H9 (cell line): ENCODE data around the gene INTS4. TPM values are rescaled to one million over a fixed set of nuclear protein-coding genes. Genes with fewer than 3 reads are reported as not detected.

Source experiments
- DNase-seq: peaks from one replicate; pipeline ENCODE4 v3.0.0-alpha.2; 2017
- H2AFZ ChIP-seq: one replicate; pipeline ENCODE4 v1.6.1; 2013; ENCODE audit warnings: mild to moderate bottlenecking, low read length, control low read depth, moderate library complexity
- H2AK5ac ChIP-seq: 2 replicates; pipeline ENCODE4 v1.6.1; 2013; ENCODE audit warnings: low read length, control low read depth, mixed read lengths; ENCODE audit not compliant: insufficient read length
- H2BK120ac ChIP-seq: one replicate; pipeline ENCODE4 v1.6.1; 2013; ENCODE audit warnings: low read depth, mild to moderate bottlenecking, low read length, control low read depth, inconsistent platforms; ENCODE audit not compliant: poor library complexity, severe bottlenecking
- H2BK12ac ChIP-seq: 2 replicates; pipeline ENCODE4 v1.6.1; 2013; ENCODE audit warnings: low read length, control low read depth, mixed read lengths, low read depth; ENCODE audit not compliant: insufficient read length
- H2BK15ac ChIP-seq: 2 replicates; pipeline ENCODE4 v1.6.1; 2013; ENCODE audit warnings: low read depth, low read length, control low read depth
- H2BK20ac ChIP-seq: one replicate; pipeline ENCODE4 v1.6.1; 2013; ENCODE audit warnings: low read depth, mild to moderate bottlenecking, low read length, control low read depth, inconsistent platforms; ENCODE audit not compliant: poor library complexity, severe bottlenecking
- H2BK5ac ChIP-seq: 2 replicates; pipeline ENCODE4 v1.6.1; 2013; ENCODE audit warnings: low read length, control low read depth, mixed read lengths; ENCODE audit not compliant: insufficient read length
- H3K14ac ChIP-seq: 2 replicates; pipeline ENCODE4 v1.6.1; 2013; ENCODE audit warnings: low read length, control low read depth; ENCODE audit not compliant: insufficient read depth
- H3K18ac ChIP-seq: 2 replicates; pipeline ENCODE4 v1.6.1; 2013; ENCODE audit warnings: low read depth, mild to moderate bottlenecking, mixed read lengths, low read length, control low read depth; ENCODE audit not compliant: insufficient read length
- H3K23ac ChIP-seq: 2 replicates; pipeline ENCODE4 v1.6.1; 2013; ENCODE audit warnings: low read length, control low read depth, mixed read lengths, low read depth; ENCODE audit not compliant: insufficient read length
- H3K23me2 ChIP-seq: 2 replicates; pipeline ENCODE4 v1.6.1; 2013; ENCODE audit warnings: low read depth, mild to moderate bottlenecking, mixed read lengths, low read length, control low read depth; ENCODE audit not compliant: insufficient read length, poor library complexity, severe bottlenecking
- H3K27ac ChIP-seq: 2 replicates; pipeline ENCODE4 v1.5.1; 2013; ENCODE audit warnings: low read length, control low read depth, mixed read lengths, low read depth; ENCODE audit not compliant: insufficient read length
- H3K27me3 ChIP-seq: 2 replicates; pipeline ENCODE4 v1.6.1; 2013; ENCODE audit warnings: low read length, control low read depth, inconsistent platforms; ENCODE audit not compliant: insufficient read depth
- H3K4ac ChIP-seq: 2 replicates; pipeline ENCODE4 v1.6.1; 2013; ENCODE audit warnings: low read depth, mild to moderate bottlenecking, control low read depth, inconsistent platforms, low read length, moderate library complexity
- H3K4me1 ChIP-seq: 2 replicates; pipeline ENCODE4 v1.6.1; 2013; ENCODE audit warnings: low read length, control low read depth, inconsistent platforms; ENCODE audit not compliant: insufficient read depth
- H3K4me2 ChIP-seq: 2 replicates; pipeline ENCODE4 v1.6.1; 2013; ENCODE audit warnings: low read length, control low read depth, mixed read lengths; ENCODE audit not compliant: insufficient read length, insufficient read depth
- H3K56ac ChIP-seq: 2 replicates; pipeline ENCODE4 v1.6.1; 2013; ENCODE audit warnings: low read depth, mild to moderate bottlenecking, mixed read lengths, low read length, control low read depth; ENCODE audit not compliant: insufficient read length
- H3K79me1 ChIP-seq: 2 replicates; pipeline ENCODE4 v1.6.1; 2013; ENCODE audit warnings: low read depth, mild to moderate bottlenecking, moderate library complexity, low read length, control low read depth, inconsistent platforms; ENCODE audit not compliant: insufficient read depth, poor library complexity, severe bottlenecking
- H3K79me2 ChIP-seq: 2 replicates; pipeline ENCODE4 v1.6.1; 2013; ENCODE audit warnings: low read length, control low read depth, inconsistent platforms; ENCODE audit not compliant: insufficient read depth
- H3K9ac ChIP-seq: 2 replicates; pipeline ENCODE4 v1.6.1; 2013; ENCODE audit warnings: low read length, control low read depth, mixed read lengths; ENCODE audit not compliant: insufficient read length; ENCODE audit errors: extremely low read depth
- H3K9me3 ChIP-seq: one replicate; pipeline ENCODE4 v1.6.1; 2013; ENCODE audit warnings: low read depth, low read length, inconsistent platforms; ENCODE audit not compliant: control insufficient read depth
- H3T11ph ChIP-seq: one replicate; pipeline ENCODE4 v1.6.1; 2013; ENCODE audit warnings: mild to moderate bottlenecking, low read length, control low read depth, inconsistent platforms
- H4K20me1 ChIP-seq: one replicate; pipeline ENCODE4 v1.6.1; 2013; ENCODE audit not compliant: control insufficient read depth, insufficient read length, insufficient read depth
- H4K5ac ChIP-seq: 2 replicates; pipeline ENCODE4 v1.6.1; 2013; ENCODE audit warnings: low read depth, mild to moderate bottlenecking, mixed read lengths, low read length, control low read depth; ENCODE audit not compliant: insufficient read length
- H4K8ac ChIP-seq: replicated peaks from 2 replicates; pipeline ENCODE4 v1.6.1; 2013; ENCODE audit warnings: low read length, control low read depth, mixed read lengths, low read depth; ENCODE audit not compliant: insufficient read length
- H4K91ac ChIP-seq: 2 replicates; pipeline ENCODE4 v1.6.1; 2013; ENCODE audit warnings: low read depth, mild to moderate bottlenecking, moderate library complexity, mixed read lengths, low read length, control low read depth; ENCODE audit not compliant: insufficient read length
- H3K27ac Mint-ChIP-seq, 3 experiments: 2 replicates in 2 of 3; 3 replicates in 1 of 3; pipeline ENCODE4 v1.8.0; 2020 to 2021; ENCODE audit warnings: mixed read lengths in 3 of 3, mild to moderate bottlenecking in 1 of 3, moderate library complexity in 1 of 3
- H3K27me3 Mint-ChIP-seq: 2 replicates; pipeline ENCODE4 v1.8.0; 2021; ENCODE audit warnings: low read depth, mild to moderate bottlenecking, moderate library complexity, mixed read lengths
- H3K36me3 Mint-ChIP-seq, 3 experiments: 2 replicates in 2 of 3; 3 replicates in 1 of 3; pipeline ENCODE4 v1.8.0; 2020 to 2021; ENCODE audit warnings: low read depth in 3 of 3, mixed read lengths in 3 of 3; ENCODE audit not compliant: insufficient read depth in 1 of 3
- H3K4me1 Mint-ChIP-seq, 2 experiments: 2 replicates each; pipeline ENCODE4 v1.8.0; 2020; ENCODE audit warnings: mixed read lengths in 2 of 2
- H3K4me3 Mint-ChIP-seq, 2 experiments: 2 replicates in 1 of 2; 3 replicates in 1 of 2; pipeline ENCODE4 v1.8.0; 2020 to 2021; ENCODE audit warnings: mild to moderate bottlenecking in 2 of 2, mixed read lengths in 2 of 2, moderate library complexity in 1 of 2
- H3K9me3 Mint-ChIP-seq, 2 experiments: 2 replicates in 1 of 2; 3 replicates in 1 of 2; pipeline ENCODE4 v1.8.0; 2020; ENCODE audit warnings: mild to moderate bottlenecking in 2 of 2, mixed read lengths in 2 of 2, moderate library complexity in 1 of 2
- CTCF ChIP-seq: fragments of 200-600 bp; sonication (generic); conservative IDR thresholded peaks from 3 replicates; pipeline ENCODE4 v1.8.0; 2021; ENCODE audit warnings: antibody characterized with exemption, mild to moderate bottlenecking
- WGBS: extraction: QIAGEN DNeasy Blood & Tissue Kit; methylation state at CpG from one replicate; pipeline ENCODE4 v1.1.7; 2013; ENCODE audit warnings: missing lambda C conversion rate, low lambda C conversion rate, mixed read lengths; ENCODE audit not compliant: insufficient read length; ENCODE audit errors: extremely low coverage; 5-methylcytosine and 5-hydroxymethylcytosine counted together
- total RNA-seq: library from RNA; stranded (reverse); gene quantifications from 2 replicates; pipeline ENCODE4 v1.2.1, GENCODE V29; 2021

INTS4 gene
- total RNA-seq, 1 experiment from 2014 or later: 38.6 TPM

- Histone ChIP-seq H3K27me3 (no peaks in the 10 kb centered on the region), H3K56ac (no peak overlapping the region), H2BK20ac (no peak overlapping the region), H4K91ac (no peak overlapping the region), H2BK5ac (no peak overlapping the region), H3K4me2 (no peak overlapping the region), H3K23me2 (no peaks in the 10 kb centered on the region), H4K8ac (no peak overlapping the region), H2BK15ac (no peak overlapping the region), H2AFZ (no peak overlapping the region), H4K20me1 (no peaks in the 10 kb centered on the region), H3K23ac (no peak overlapping the region), H3K9ac (no peak overlapping the region), H2BK12ac (no peak overlapping the region), H3K79me2 (no peaks in the 10 kb centered on the region), H3T11ph (no peak overlapping the region), H3K79me1 (no peaks in the 10 kb centered on the region), H3K4me1 (peaks cover 2% of the 10 kb centered on the region; the same call in 1 of the 2 replicates), H3K18ac (no peak overlapping the region), H2BK120ac (no peak overlapping the region), H2AK5ac (no peak overlapping the region), H4K5ac (no peak overlapping the region), H3K27ac (no peak overlapping the region), H3K14ac (no peak overlapping the region), H3K4ac (no peak overlapping the region), H3K9me3 (no peaks in the 10 kb centered on the region)
- peaks cover 13 to 14% of the 10 kb centered on the region in 2 experiments for H3K4me1 Mint-ChIP-seq
- no CpG with 5 or more reads among the region's 3 CpGs for WGBS
- H3K4me3 Mint-ChIP-seq: no peak overlapping the region
- no peak for TF ChIP-seq CTCF
- H3K9me3 Mint-ChIP-seq: no peaks in the 10 kb centered on the region
- peaks cover 5 to 11% (median 9%) of the 10 kb centered on the region in 3 experiments; a peak in 5 of 7 replicates for H3K36me3 Mint-ChIP-seq
- DNase-seq: no peak
- no peaks in the 10 kb centered on the region for H3K27me3 Mint-ChIP-seq
- H3K27ac Mint-ChIP-seq: no peak overlapping the region; a peak in 1 of 7 replicates
These were observed 122.6 kb downstream of the INTS4 start for GRCh38 chr11:77871855-77872254.
